GM12878 (cell line): ENCODE data around the gene ADCY10. TPM values are rescaled to one million over a fixed set of nuclear protein-coding genes. Genes with fewer than 3 reads are reported as not detected.

ENCODE experiments used
- ATAC-seq: fragments of 200-7000 bp; cut with Tn5 transposase; 3 replicates; pipeline ENCODE4 v1.9.1; 2020; ENCODE audit warnings: mild to moderate bottlenecking, moderate library complexity
- BruUV-seq: library from RNA; stranded (reverse); fragments of 400-500 nt; replicated peaks from 2 replicates; lab custom pipeline; 2021; lab: Mats Ljungman, UMichigan
- CTCF ChIA-PET: fragments of 300-600 bp; sonication (Branson Sonifier 250); formaldehyde crosslinking; extraction: SDS; loops from one replicate; lab custom pipeline; 2021; ENCODE audit warnings: inconsistent platforms; lab: Yijun Ruan, JAX
- POLR2A ChIA-PET: fragments of 350-600 bp; formaldehyde crosslinking; extraction: SDS; loops from one replicate; lab custom pipeline; 2021; ENCODE audit warnings: inconsistent platforms; lab: Charles Lee
- RAD21 ChIA-PET: fragments of 300-600 bp; sonication (Branson Sonifier 250); formaldehyde crosslinking; loops from one replicate; lab custom pipeline; 2023; ENCODE audit warnings: antibody characterized with exemption; ENCODE audit not compliant: unreplicated experiment; lab: Charles Lee
- SMC1A ChIA-PET: fragments of 300-600 bp; sonication (Branson Sonifier 250); formaldehyde crosslinking; loops from one replicate; lab custom pipeline; 2023; ENCODE audit not compliant: unreplicated experiment, uncharacterized antibody; lab: Charles Lee
- DNase-seq: peaks from one replicate; pipeline ENCODE4 v3.0.0-alpha.2; 2011; ENCODE audit warnings: low read depth, low spot score
- FAIRE-seq: peaks from 3 replicates; lab custom pipeline; 2011; peaks lifted over from hg19 to GRCh38; lab: Jason Lieb, UNC
- H2AFZ ChIP-seq: 2 replicates; pipeline ENCODE4 v1.6.0; 2011; ENCODE audit warnings: low read depth, low read length, control low read depth; ENCODE audit not compliant: control insufficient read depth
- H3K27ac ChIP-seq: 2 replicates; pipeline ENCODE4 v1.5.1; 2011; ENCODE audit warnings: control low read depth; ENCODE audit not compliant: control insufficient read depth, insufficient read depth
- H3K27me3 ChIP-seq, 2 experiments: replicated peaks in 1 of 2; 2 replicates each; pipeline versions ENCODE4 v1.6.0 to v1.6.1; 2011; ENCODE audit warnings: low read length in 1 of 2; ENCODE audit not compliant: control insufficient read depth in 2 of 2, insufficient read depth in 2 of 2
- H3K36me3 ChIP-seq, 2 experiments: 2 replicates each; pipeline ENCODE4 v1.5.1; 2011; ENCODE audit warnings: low read length in 1 of 2; ENCODE audit not compliant: control insufficient read depth in 2 of 2, insufficient read depth in 2 of 2
- H3K4me1 ChIP-seq: 2 replicates; pipeline ENCODE4 v1.6.1; 2011; ENCODE audit warnings: mild to moderate bottlenecking, low read length, moderate library complexity, mixed read lengths; ENCODE audit not compliant: control insufficient read depth, insufficient read depth
- H3K4me2 ChIP-seq: 2 replicates; pipeline ENCODE4 v1.6.0; 2011; ENCODE audit warnings: control low read depth; ENCODE audit not compliant: control insufficient read depth, insufficient read depth
- H3K4me3 ChIP-seq: fragments of 200-600 bp; sonication (generic); 2 replicates; pipeline ENCODE4 v1.5.1; 2016
- H3K79me2 ChIP-seq: 2 replicates; pipeline ENCODE4 v1.6.0; 2011; ENCODE audit warnings: low read length; ENCODE audit not compliant: control insufficient read depth, insufficient read depth
- H3K9ac ChIP-seq: 2 replicates; pipeline ENCODE4 v1.8.0; 2011; ENCODE audit warnings: low read length, control low read depth, mixed read lengths; ENCODE audit not compliant: control insufficient read depth, insufficient read depth
- H3K9me3 ChIP-seq: replicated peaks from 3 replicates; pipeline ENCODE4 v1.5.1; 2011; ENCODE audit warnings: mild to moderate bottlenecking, low read length; ENCODE audit not compliant: control insufficient read depth, insufficient read depth
- H4K20me1 ChIP-seq: 2 replicates; pipeline ENCODE4 v1.6.0; 2011; ENCODE audit not compliant: control insufficient read depth, insufficient read depth
- IKZF1 ChIP-seq: fragments of 450-650 bp; conservative IDR thresholded peaks from 2 replicates; pipeline ENCODE4 v1.6.1; 2017; ENCODE audit warnings: antibody characterized with exemption, mild to moderate bottlenecking
- NBN ChIP-seq: fragments of 450-650 bp; IDR thresholded peaks from 2 replicates; pipeline ENCODE4 v1.6.1; 2016
- RBBP5 ChIP-seq: fragments of 200-600 bp; sonication (generic); conservative IDR thresholded peaks from 2 replicates; pipeline ENCODE4 v1.6.1; 2016
- SUPT20H ChIP-seq: IDR thresholded peaks from 2 replicates; pipeline ENCODE4 v1.6.1; 2011; ENCODE audit warnings: low read depth, mild to moderate bottlenecking, low read length, moderate library complexity, borderline replicate concordance; ENCODE audit not compliant: control insufficient read depth
- TBL1XR1 ChIP-seq: IDR thresholded peaks from 2 replicates; pipeline ENCODE4 v1.6.1; 2012; ENCODE audit warnings: low read depth, low read length, improper control_type of control experiment
- WGBS: methylation state at CpG from one replicate; pipeline ENCODE4 v1.1.6; 2016; ENCODE audit warnings: low lambda C conversion rate; ENCODE audit not compliant: insufficient replicate concordance, insufficient coverage; ENCODE audit errors: missing lambda C conversion rate; 5-methylcytosine and 5-hydroxymethylcytosine counted together
- in situ Hi-C: fragments of 300-500 bp; cut with MboI; formaldehyde crosslinking; loops from 9 replicates; pipeline ENCODE4 v1.14.3; 2018; ENCODE audit warnings: mixed read lengths
- intact Hi-C: fragments of 100-400 bp; cut with micrococcal nuclease; formaldehyde crosslinking; loops from one replicate; pipeline ENCODE4 v1.14.2; 2022; ENCODE audit not compliant: unreplicated experiment
- polyA plus RNA-seq, 11 experiments: library from polyadenylated mRNA; depleted of rRNA in 4 of 11; unstranded in 6 of 11; stranded (reverse) in 5 of 11; fragments of >200 nt; fragmentation: Nextera tagmentation in 4 of 11; fragmentation: Illumina TruSeq in 1 of 11; extraction: Ambion mirVana in 4 of 11; extraction: Trizol in 1 of 11; gene quantifications; 1 replicate in 1 of 11; 2 replicates in 10 of 11; pipeline versions ENCODE4 v1.2.1 to v1.2.3, GENCODE V29; 2011 to 2016; ENCODE audit warnings: inconsistent platforms in 2 of 11, missing spikeins in 2 of 11, low read depth in 1 of 11
- total RNA-seq, 4 experiments: library from RNA; depleted of rRNA in 3 of 4; stranded (reverse); fragments of >200 nt in 3 of 4; fragmentation: Illumina TruSeq in 1 of 4; extraction: Trizol in 1 of 4; gene quantifications; 2 replicates each; pipeline versions ENCODE4 v1.2.1 to v1.2.3, GENCODE V29; 2013 to 2021

Gene ADCY10
- total and polyA plus RNA-seq, 10 of the 15 experiments (the other 5 are each of a cell fraction or from before 2014, with no cell fraction given): 0.13 to 0.22 TPM; not detected in 8

- Histone ChIP-seq H2AFZ (no peak overlapping the region), H3K9ac (no peak overlapping the region), H3K4me1 (peaks cover 5% of the 10 kb centered on the region; the same call in 1 of the 2 replicates), H3K4me3 (peak overlapping the region; percentile 17; the same call in 1 of the 2 replicates), H3K4me2 (peak overlapping the region; percentile 30), H3K27ac (peak overlapping the region; percentile 15; the same call in 1 of the 2 replicates), H3K27me3 (no peaks in the 10 kb centered on the region)
- FAIRE-seq: no peak
- POLR2A ChIA-PET: interaction anchor here (0.7 to 2.2 kb wide), 4 partner anchors 9 to 212 kb away, joined by 3 to 20 read pairs (median 4); partner anchors contain the start of genes DCAF6 and MPC2
- WGBS: 55% methylated on average over 4 of the region's 4 CpGs
- ATAC-seq: peak; percentile 73
- no peak for TF ChIP-seq IKZF1
- no peak for TF ChIP-seq RBBP5
- TF ChIP-seq NBN: no peak
- TF ChIP-seq SUPT20H: no peak
- TF ChIP-seq TBL1XR1: no peak
- TF ChIP-seq, all 136 proteins: peak for 0
- intact Hi-C loops (no loop called here), in situ Hi-C loops (no loop called here)
- ChIA-PET SMC1A (interaction anchor here (0.8 to 1.8 kb wide), 9 partner anchors 9 to 174 kb away, joined by 3 to 9 read pairs (median 4); partner anchors contain the start of genes ADCY10, DCAF6 and MPC2), RAD21 (interaction anchor here (1.4 to 1.6 kb wide), 3 partner anchors 10 to 253 kb away, joined by 3 to 12 read pairs (median 7); partner anchors contain the start of genes DCAF6 and MPC2), CTCF (interaction anchor here (0.6 to 1.6 kb wide), 4 partner anchors 11 to 155 kb away, joined by 3 to 5 read pairs (median 4); no protein-coding TSS in a partner anchor)
- peaks cover 17% of the 10 kb centered on the region for H3K79me2 ChIP-seq
- DNase-seq: no peak
- BruUV-seq: TSS peak; percentile 12
- H3K9me3 ChIP-seq: no peaks in the 10 kb centered on the region
- no peaks in the 10 kb centered on the region for H4K20me1 ChIP-seq
- no peaks in the 10 kb centered on the region; a peak in 1 of 4 replicates for H3K36me3 ChIP-seq
These were observed 13.3 kb upstream of the ADCY10 start for GRCh38 chr1:167927046-167927754.
